Measurements from ENCODE around the gene HOXA4. TPM values are rescaled to one million over a fixed set of nuclear protein-coding genes. Genes with fewer than 3 reads are reported as not detected.

HOXA4 gene
- total RNA-seq, 2 experiments from 2014 or later: 0.25 TPM; not detected in 1

DNA sequence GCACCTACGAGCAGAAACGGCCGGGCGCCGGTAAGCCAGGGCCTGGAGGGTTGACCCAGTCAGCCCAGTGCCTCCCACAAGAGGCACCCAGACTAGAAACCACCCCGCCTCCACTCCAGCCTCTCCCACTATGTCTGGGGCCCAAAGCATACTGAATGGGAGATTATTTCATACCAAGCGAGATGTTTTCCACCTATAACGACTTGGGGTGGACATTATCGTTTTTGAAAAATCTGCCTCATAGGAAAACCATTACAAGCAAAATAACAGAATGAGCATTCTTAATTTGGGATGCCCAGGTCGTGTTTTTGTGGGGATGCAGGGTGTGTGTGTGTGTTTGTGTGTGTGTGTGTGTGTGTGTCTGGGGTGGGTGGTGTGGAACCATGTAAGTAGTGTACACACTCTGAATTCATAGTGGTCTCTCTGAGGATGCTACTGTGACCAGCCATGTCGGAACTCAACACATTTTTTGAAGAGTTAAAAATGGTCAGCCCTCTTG, 15.4 kb upstream of the HOXA4 start:
- TF ChIP-seq, protein P1, sequence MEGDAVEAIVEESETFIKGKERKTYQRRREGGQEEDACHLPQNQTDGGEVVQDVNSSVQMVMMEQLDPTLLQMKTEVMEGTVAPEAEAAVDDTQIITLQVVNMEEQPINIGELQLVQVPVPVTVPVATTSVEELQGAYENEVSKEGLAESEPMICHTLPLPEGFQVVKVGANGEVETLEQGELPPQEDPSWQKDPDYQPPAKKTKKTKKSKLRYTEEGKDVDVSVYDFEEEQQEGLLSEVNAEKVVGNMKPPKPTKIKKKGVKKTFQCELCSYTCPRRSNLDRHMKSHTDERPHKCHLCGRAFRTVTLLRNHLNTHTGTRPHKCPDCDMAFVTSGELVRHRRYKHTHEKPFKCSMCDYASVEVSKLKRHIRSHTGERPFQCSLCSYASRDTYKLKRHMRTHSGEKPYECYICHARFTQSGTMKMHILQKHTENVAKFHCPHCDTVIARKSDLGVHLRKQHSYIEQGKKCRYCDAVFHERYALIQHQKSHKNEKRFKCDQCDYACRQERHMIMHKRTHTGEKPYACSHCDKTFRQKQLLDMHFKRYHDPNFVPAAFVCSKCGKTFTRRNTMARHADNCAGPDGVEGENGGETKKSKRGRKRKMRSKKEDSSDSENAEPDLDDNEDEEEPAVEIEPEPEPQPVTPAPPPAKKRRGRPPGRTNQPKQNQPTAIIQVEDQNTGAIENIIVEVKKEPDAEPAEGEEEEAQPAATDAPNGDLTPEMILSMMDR (IDR thresholded peaks at IDR 0.05): no peak
- peaks cover 10% of the 10 kb centered on the region for H3K4me1 Mint-ChIP-seq (ENCODE audit: low read depth)
- H3K27me3 Mint-ChIP-seq: peaks cover 53% of the 10 kb centered on the region
- intact Hi-C loops (cut with micrococcal nuclease): no loop called here
- ATAC-seq: no peak
- DNase-seq: no peak
- H3K4me3 Mint-ChIP-seq: no peak overlapping the region
- CTCF ChIA-PET: interaction anchor here (1.7 kb wide), 1 partner anchor 15 kb away, joined by 5 read pairs; no protein-coding TSS in a partner anchor
- no peaks in the 10 kb centered on the region for H3K9me3 Mint-ChIP-seq
- no peak overlapping the region for H3K27ac Mint-ChIP-seq
- H3K36me3 Mint-ChIP-seq (ENCODE audit: low read depth): no peaks in the 10 kb centered on the region
- POLR2A ChIA-PET: no interaction called here

DNA sequence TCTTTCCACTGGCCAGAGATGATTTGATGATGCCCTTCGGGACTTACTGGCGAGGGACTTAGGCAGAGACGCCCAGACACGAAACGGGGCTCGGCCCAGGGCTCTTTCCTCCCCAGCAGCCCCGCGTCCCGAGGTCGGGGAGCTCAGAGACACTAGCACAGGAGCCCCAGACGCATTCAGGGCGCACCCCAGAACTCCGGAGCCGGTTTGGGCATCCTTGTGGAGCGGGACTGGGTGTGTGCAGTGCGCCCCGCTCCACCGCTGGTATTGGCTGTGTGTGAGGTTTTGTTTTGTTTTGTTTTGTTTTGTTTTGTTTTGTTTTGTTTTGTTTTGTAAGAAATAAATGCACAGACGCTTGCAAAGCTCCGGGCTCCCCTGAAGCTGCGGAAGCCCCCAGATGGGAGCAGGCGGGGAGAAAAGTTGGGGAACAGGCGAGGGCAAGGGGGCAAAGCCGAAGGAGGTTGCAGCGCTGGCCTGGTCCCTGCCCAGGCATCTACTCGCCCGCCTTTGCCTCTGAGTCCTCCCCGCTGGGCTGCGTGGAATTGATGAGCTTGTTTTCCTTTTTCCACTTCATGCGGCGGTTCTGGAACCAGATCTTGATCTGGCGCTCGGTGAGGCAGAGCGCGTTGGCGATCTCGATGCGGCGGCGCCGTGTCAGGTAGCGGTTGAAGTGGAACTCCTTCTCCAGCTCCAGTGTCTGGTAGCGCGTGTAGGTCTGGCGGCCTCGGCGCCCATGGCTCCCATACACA, 14.8 kb upstream of the HOXA4 start:
- TF ChIP-seq, protein P1 (IDR thresholded peaks at IDR 0.05): no peak
- H3K36me3 Mint-ChIP-seq (ENCODE audit: low read depth): no peaks in the 10 kb centered on the region
- intact Hi-C loops (cut with micrococcal nuclease): no loop called here
- ChIA-PET CTCF (no interaction called here), POLR2A (no interaction called here)
- no peak overlapping the region for H3K27ac Mint-ChIP-seq
- DNase-seq: no peak
- H3K27me3 Mint-ChIP-seq: peaks cover 48% of the 10 kb centered on the region
- no peak for ATAC-seq
- H3K4me3 Mint-ChIP-seq: no peak overlapping the region
- H3K9me3 Mint-ChIP-seq: no peaks in the 10 kb centered on the region
- peaks cover 8% of the 10 kb centered on the region for H3K4me1 Mint-ChIP-seq (ENCODE audit: low read depth)

DNA sequence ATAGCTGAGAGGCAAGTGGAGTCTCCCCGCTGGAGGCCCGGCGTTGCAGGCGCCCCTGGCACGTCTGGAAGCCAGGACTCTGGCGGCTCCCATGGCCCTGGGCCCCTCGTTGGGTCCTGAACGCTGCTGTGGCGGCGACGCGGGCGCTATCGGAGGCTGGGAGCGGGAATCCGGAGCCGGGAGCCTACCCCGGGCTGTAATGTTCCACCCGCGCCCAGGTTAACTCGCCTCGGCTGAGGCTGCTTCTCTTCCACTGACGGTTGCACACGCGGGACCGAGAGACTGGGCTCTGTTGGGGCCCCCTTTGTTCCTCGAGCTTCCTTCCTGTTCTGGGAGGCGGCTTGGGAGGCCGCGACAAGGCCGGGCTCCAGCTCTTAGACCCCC, 14.2 kb upstream of the HOXA4 start:
- Mint-ChIP-seq H3K4me3 (no peak overlapping the region), H3K27me3 (peaks cover 43% of the 10 kb centered on the region), H3K4me1 (ENCODE audit: low read depth) (peaks cover 6% of the 10 kb centered on the region), H3K27ac (no peak overlapping the region), H3K36me3 (ENCODE audit: low read depth) (no peaks in the 10 kb centered on the region), H3K9me3 (no peaks in the 10 kb centered on the region)
- DNase-seq (no peak), ATAC-seq (no peak)
- TF ChIP-seq, protein P1 (IDR thresholded peaks at IDR 0.05): no peak
- intact Hi-C loops (cut with micrococcal nuclease): no loop called here
- POLR2A ChIA-PET: interaction anchor here (1.1 kb wide), 1 partner anchor 10 kb away, joined by 3 read pairs; no protein-coding TSS in a partner anchor
- CTCF ChIA-PET: no interaction called here

DNA sequence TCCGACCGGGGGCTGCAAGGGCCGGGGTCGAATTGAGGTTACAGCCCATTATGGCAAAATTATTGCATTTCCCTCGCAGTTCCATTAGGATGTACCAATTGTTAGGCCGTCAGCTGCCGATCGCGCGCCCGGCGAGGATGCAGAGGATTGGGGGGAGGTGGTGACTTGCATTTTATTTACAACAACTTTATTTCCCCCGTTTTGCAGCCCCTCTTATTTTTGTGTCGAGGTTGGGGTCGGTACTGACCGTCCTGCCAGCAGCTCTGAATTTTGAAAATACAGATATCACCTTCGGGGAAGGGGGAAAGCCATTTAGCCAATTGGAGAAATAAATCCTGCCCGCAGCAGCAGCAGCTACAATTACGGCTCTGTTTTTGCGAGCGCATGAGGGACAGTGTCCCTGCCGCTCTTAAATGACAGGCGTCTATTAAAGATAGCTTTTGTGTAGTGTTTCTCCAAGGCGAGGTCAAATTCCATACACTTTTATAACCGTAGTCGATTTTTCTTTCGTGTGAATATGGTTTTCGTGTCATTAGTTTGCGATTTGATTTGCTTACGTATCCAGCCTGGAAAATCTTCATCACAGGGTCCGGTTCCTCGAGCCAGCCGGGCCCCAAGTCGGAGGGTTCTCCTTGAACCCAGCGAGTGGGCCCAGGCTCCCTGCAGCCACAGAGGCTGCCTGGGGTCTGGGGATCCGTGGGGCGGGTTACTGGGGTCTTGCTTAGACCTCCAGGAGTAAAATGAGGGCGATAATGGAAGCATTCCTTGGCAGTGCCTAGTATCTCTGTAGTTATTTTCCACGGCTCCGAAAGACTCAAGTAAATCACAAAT, 13.6 kb upstream of the HOXA4 start:
- TF ChIP-seq, protein P1 (IDR thresholded peaks at IDR 0.05): no peak
- CTCF ChIA-PET: interaction anchor here (1.2 to 2.1 kb wide), 4 partner anchors 13 to 462 kb away, joined by 3 to 6 read pairs (median 4); partner anchors contain the start of gene HOXA4
- ATAC-seq (no peak), DNase-seq (no peak)
- POLR2A ChIA-PET: interaction anchor here (1.1 kb wide), 1 partner anchor 11 kb away, joined by 3 read pairs; no protein-coding TSS in a partner anchor
- no peak overlapping the region for H3K4me3 Mint-ChIP-seq
- no peaks in the 10 kb centered on the region for H3K36me3 Mint-ChIP-seq (ENCODE audit: low read depth)
- peaks cover 39% of the 10 kb centered on the region for H3K27me3 Mint-ChIP-seq
- H3K4me1 Mint-ChIP-seq (ENCODE audit: low read depth): peaks cover 6% of the 10 kb centered on the region
- intact Hi-C loops (cut with micrococcal nuclease): no loop called here
- no peak overlapping the region for H3K27ac Mint-ChIP-seq
- H3K9me3 Mint-ChIP-seq: no peaks in the 10 kb centered on the region
